Liver (tissue), 2 donors: ENCODE results near the gene CAMK1D.

Experiments used
- ATF3 ChIP-seq: IDR thresholded peaks from 2 replicates; pipeline ENCODE4 v1.6.1; 2016; ENCODE audit warnings: antibody characterized with exemption
- GABPA ChIP-seq, 2 donors: IDR thresholded peaks in 1 of 2; conservative IDR thresholded peaks in 1 of 2; 2 replicates each; pipeline ENCODE4 v1.6.1; 2016; ENCODE audit warnings: antibody characterized with exemption in 2 of 2, mild to moderate bottlenecking in 1 of 2, moderate library complexity in 1 of 2
- RAD21 ChIP-seq, 2 donors: IDR thresholded peaks; 2 replicates each; pipeline ENCODE4 v1.6.1; 2016; ENCODE audit warnings: antibody characterized with exemption in 2 of 2, mild to moderate bottlenecking in 2 of 2
- donor health status: healthy.

- TF ChIP-seq ATF3, result no peak
- no peak for TF ChIP-seq GABPA (IDR thresholded peaks at IDR 0.05 in 1 of 2, conservative IDR thresholded peaks at IDR 0.05 in 1 of 2)
- no peak for TF ChIP-seq RAD21 (IDR thresholded peaks at IDR 0.05)
Observed at GRCh38 chr10:12642036-12642435, 292.7 kb downstream of the CAMK1D start.
